Endothelial cell (in vitro differentiated cells): Measurements from ENCODE around the gene WDR41. TPM values are rescaled to one million over a fixed set of nuclear protein-coding genes. Genes with fewer than 3 reads are reported as not detected.
"Not testable (repeated sequence)": the region's sequence is repeated elsewhere in the genome, so short reads cannot be mapped to it uniquely, and the experiment has no call there.

Experiments used
- DNase-seq: peaks from one replicate; pipeline ENCODE4 v3.0.0; 2021; ENCODE audit warnings: low spot score
- H3K27ac Mint-ChIP-seq: one replicate; pipeline ENCODE4 v1.8.0; 2021; ENCODE audit warnings: mixed read lengths, inconsistent platforms; ENCODE audit not compliant: unreplicated experiment
- H3K27me3 Mint-ChIP-seq: one replicate; pipeline ENCODE4 v1.8.0; 2021; ENCODE audit warnings: mild to moderate bottlenecking, moderate library complexity, mixed read lengths, inconsistent platforms; ENCODE audit not compliant: unreplicated experiment
- H3K36me3 Mint-ChIP-seq: one replicate; pipeline ENCODE4 v1.8.0; 2021; ENCODE audit warnings: mild to moderate bottlenecking, low read depth, mixed read lengths, inconsistent platforms; ENCODE audit not compliant: unreplicated experiment
- H3K4me1 Mint-ChIP-seq: one replicate; pipeline ENCODE4 v1.8.0; 2021; ENCODE audit warnings: mild to moderate bottlenecking, mixed read lengths, inconsistent platforms; ENCODE audit not compliant: unreplicated experiment
- H3K4me3 Mint-ChIP-seq: one replicate; pipeline ENCODE4 v1.8.0; 2021; ENCODE audit warnings: mild to moderate bottlenecking, mixed read lengths, inconsistent platforms; ENCODE audit not compliant: unreplicated experiment
- H3K9me3 Mint-ChIP-seq: one replicate; pipeline ENCODE4 v1.8.0; 2021; ENCODE audit warnings: mixed read lengths, inconsistent platforms; ENCODE audit not compliant: unreplicated experiment
- CTCF ChIP-seq: fragments of 200-600 bp; sonication (generic); IDR thresholded peaks from one replicate; pipeline ENCODE4 v1.5.0; 2021; ENCODE audit warnings: antibody characterized with exemption; ENCODE audit not compliant: unreplicated experiment
- total RNA-seq: library from RNA; stranded (reverse); fragmentation: NEBNext Ultra II Directional; extraction: Animal tissue kit (Norgen Biotek cat#: 25700); gene quantifications from one replicate; pipeline ENCODE4 v1.2.1, GENCODE V29; 2021; ENCODE audit not compliant: unreplicated experiment

The WDR41 gene
- total RNA-seq, 1 donor from 2014 or later, result 47.4 TPM

- Mint-ChIP-seq H3K4me1 (peaks cover 9% of the 10 kb centered on the region), H3K4me3 (no peak overlapping the region), H3K9me3 (no peaks in the 10 kb centered on the region), H3K36me3 (peaks cover 4% of the 10 kb centered on the region), H3K27ac (no peak overlapping the region), H3K27me3 (no peaks in the 10 kb centered on the region)
- DNase-seq, result no peak
- TF ChIP-seq CTCF, result no peak
Observed at GRCh38 chr5:77486344-77486962, 5.7 kb downstream of the WDR41 start.

- no peaks in the 10 kb centered on the region for H3K27me3 Mint-ChIP-seq
- no peaks in the 10 kb centered on the region for H3K4me1 Mint-ChIP-seq
- no peak for DNase-seq
- no peak overlapping the region for H3K4me3 Mint-ChIP-seq
- no peak for TF ChIP-seq CTCF
- no peaks in the 10 kb centered on the region for H3K9me3 Mint-ChIP-seq
- H3K36me3 Mint-ChIP-seq, result peaks cover 8% of the 10 kb centered on the region
- no peak overlapping the region for H3K27ac Mint-ChIP-seq
Observed at GRCh38 chr5:77483682-77484081, 8.4 kb downstream of the WDR41 start.

- H3K36me3 Mint-ChIP-seq, result peaks cover 22% of the 10 kb centered on the region
- not testable (repeated sequence) for H3K27ac Mint-ChIP-seq, DNase-seq, H3K27me3 Mint-ChIP-seq, H3K4me1 Mint-ChIP-seq, H3K4me3 Mint-ChIP-seq, H3K9me3 Mint-ChIP-seq
Observed at GRCh38 chr5:77475041-77475440, 17.1 kb downstream of the WDR41 start.

GRCh38 chr5:77468875-77469274 lies 23.2 kb downstream of the WDR41 start:
- not testable (repeated sequence) for H3K4me3 Mint-ChIP-seq, H3K9me3 Mint-ChIP-seq, H3K4me1 Mint-ChIP-seq, DNase-seq, H3K27ac Mint-ChIP-seq, H3K27me3 Mint-ChIP-seq, H3K36me3 Mint-ChIP-seq

- H3K4me1 Mint-ChIP-seq, result no peaks in the 10 kb centered on the region
- H3K27ac Mint-ChIP-seq, result peak overlapping the region; percentile 5
- no peaks in the 10 kb centered on the region for H3K36me3 Mint-ChIP-seq
- no peak for DNase-seq
- no peak overlapping the region for H3K4me3 Mint-ChIP-seq
- H3K9me3 Mint-ChIP-seq, result no peaks in the 10 kb centered on the region
- H3K27me3 Mint-ChIP-seq, result no peaks in the 10 kb centered on the region
- no peak for TF ChIP-seq CTCF
Observed at GRCh38 chr5:77463905-77464304, 28.2 kb downstream of the WDR41 start.

- no peak for DNase-seq
- TF ChIP-seq CTCF, result no peak
- Mint-ChIP-seq H3K36me3 (no peaks in the 10 kb centered on the region), H3K4me3 (no peak overlapping the region), H3K27ac (no peak overlapping the region), H3K9me3 (no peaks in the 10 kb centered on the region), H3K27me3 (no peaks in the 10 kb centered on the region), H3K4me1 (no peaks in the 10 kb centered on the region)
Observed at GRCh38 chr5:77461287-77461686, 30.8 kb downstream of the WDR41 start.
